ENCODE measurements around the gene GPR39. TPM values are rescaled to one million over a fixed set of nuclear protein-coding genes. Genes with fewer than 3 reads are reported as not detected.

GPR39 gene
- total RNA-seq, 4 donors from 2014 or later, result 0.21 to 1.8 (median 0.22) TPM; not detected in 1

GRCh38 chr2:132605236-132606180, 188.9 kb downstream of the GPR39 start:
- WGBS, 2 donors, result 70 to 71% methylated on average over 14 of the region's 14 CpGs
- no peak for DNase-seq (ENCODE audit: low spot score in 2 of 2)

GRCh38 chr2:132606649-132607048, 190.0 kb downstream of the GPR39 start:
- TF ChIP-seq CTCF (IDR thresholded peaks at IDR 0.05), result no peak
- no peak for TF ChIP-seq POLR2A (IDR thresholded peaks at IDR 0.05)
- no peak for TF ChIP-seq EP300 (IDR thresholded peaks at IDR 0.05)
- Histone ChIP-seq H3K9me3 (no peaks in the 10 kb centered on the region), H3K27ac (no peak overlapping the region), H3K4me3 (no peak overlapping the region), H3K36me3 (no peaks in the 10 kb centered on the region), H3K4me1 (no peaks in the 10 kb centered on the region), H3K27me3 (no peaks in the 10 kb centered on the region)
- no peak for DNase-seq (ENCODE audit: low spot score in 2 of 2)
- 90% methylated on average over 8 of the region's 8 CpGs for WGBS, 2 donors

More at GRCh38 chr2:132605236-132606180, 188.9 kb downstream of the GPR39 start:
- Histone ChIP-seq H3K9me3 (no peaks in the 10 kb centered on the region), H3K4me1 (no peaks in the 10 kb centered on the region), H3K27ac (no peak overlapping the region), H3K27me3 (no peaks in the 10 kb centered on the region), H3K4me3 (no peak overlapping the region), H3K36me3 (no peaks in the 10 kb centered on the region)
- no peak for TF ChIP-seq CTCF (IDR thresholded peaks at IDR 0.05)
- no peak for TF ChIP-seq POLR2A (IDR thresholded peaks at IDR 0.05)
- no peak for TF ChIP-seq EP300 (IDR thresholded peaks at IDR 0.05)

GRCh38 chr2:132607426-132608090, 191.0 kb downstream of the GPR39 start:
- H3K27ac ChIP-seq, result no peak overlapping the region
- no peak for DNase-seq (ENCODE audit: low spot score in 2 of 2)
- H3K27me3 ChIP-seq, result no peaks in the 10 kb centered on the region
- no peak overlapping the region for H3K4me3 ChIP-seq
- TF ChIP-seq CTCF (IDR thresholded peaks at IDR 0.05) (no peak), EP300 (IDR thresholded peaks at IDR 0.05) (no peak), POLR2A (IDR thresholded peaks at IDR 0.05) (no peak)
- 70 to 75% methylated on average over 4 of the region's 4 CpGs for WGBS, 2 donors
- H3K4me1 ChIP-seq, result no peaks in the 10 kb centered on the region
- no peaks in the 10 kb centered on the region for H3K9me3 ChIP-seq
- no peaks in the 10 kb centered on the region for H3K36me3 ChIP-seq

GRCh38 chr2:132608311-132608710, 191.7 kb downstream of the GPR39 start:
- Histone ChIP-seq H3K9me3 (no peaks in the 10 kb centered on the region), H3K27ac (no peak overlapping the region), H3K27me3 (no peaks in the 10 kb centered on the region), H3K4me1 (no peaks in the 10 kb centered on the region), H3K4me3 (no peak overlapping the region), H3K36me3 (no peaks in the 10 kb centered on the region)
- 65 to 71% methylated on average over 6 of the region's 6 CpGs for WGBS, 2 donors
- no peak for DNase-seq (ENCODE audit: low spot score in 2 of 2)
- TF ChIP-seq POLR2A (IDR thresholded peaks at IDR 0.05) (no peak), EP300 (IDR thresholded peaks at IDR 0.05) (no peak), CTCF (IDR thresholded peaks at IDR 0.05) (no peak)

All from tibial nerve (tissue), 4 donors.